GM18951 (cell line): ENCODE data around the gene BTBD19.
A peak's percentile ranks its signal among the peaks of the same experiment; 100 is the strongest.
"Not testable (repeated sequence)": the region's sequence is repeated elsewhere in the genome, so short reads cannot be mapped to it uniquely, and the experiment has no call there.

ENCODE experiments used
- POLR2A ChIP-seq: IDR thresholded peaks from 4 replicates; pipeline ENCODE4 v1.6.1; 2011; ENCODE audit warnings: mild to moderate bottlenecking; ENCODE audit not compliant: insufficient read length, insufficient read depth; ENCODE audit errors: extremely low read depth
- in situ Hi-C: fragments of 300-500 bp; cut with MboI; formaldehyde crosslinking; loops from one replicate; pipeline ENCODE4 v1.12.0; 2022; ENCODE audit warnings: low sequenced_read_pairs, mixed read lengths, inconsistent platforms; ENCODE audit not compliant: unreplicated experiment

BTBD19 gene

GRCh38 chr1:44783697-44784093 is 24.6 kb upstream of the BTBD19 start:
- TF ChIP-seq POLR2A: no peak
- in situ Hi-C loops: no loop called here

DNA sequence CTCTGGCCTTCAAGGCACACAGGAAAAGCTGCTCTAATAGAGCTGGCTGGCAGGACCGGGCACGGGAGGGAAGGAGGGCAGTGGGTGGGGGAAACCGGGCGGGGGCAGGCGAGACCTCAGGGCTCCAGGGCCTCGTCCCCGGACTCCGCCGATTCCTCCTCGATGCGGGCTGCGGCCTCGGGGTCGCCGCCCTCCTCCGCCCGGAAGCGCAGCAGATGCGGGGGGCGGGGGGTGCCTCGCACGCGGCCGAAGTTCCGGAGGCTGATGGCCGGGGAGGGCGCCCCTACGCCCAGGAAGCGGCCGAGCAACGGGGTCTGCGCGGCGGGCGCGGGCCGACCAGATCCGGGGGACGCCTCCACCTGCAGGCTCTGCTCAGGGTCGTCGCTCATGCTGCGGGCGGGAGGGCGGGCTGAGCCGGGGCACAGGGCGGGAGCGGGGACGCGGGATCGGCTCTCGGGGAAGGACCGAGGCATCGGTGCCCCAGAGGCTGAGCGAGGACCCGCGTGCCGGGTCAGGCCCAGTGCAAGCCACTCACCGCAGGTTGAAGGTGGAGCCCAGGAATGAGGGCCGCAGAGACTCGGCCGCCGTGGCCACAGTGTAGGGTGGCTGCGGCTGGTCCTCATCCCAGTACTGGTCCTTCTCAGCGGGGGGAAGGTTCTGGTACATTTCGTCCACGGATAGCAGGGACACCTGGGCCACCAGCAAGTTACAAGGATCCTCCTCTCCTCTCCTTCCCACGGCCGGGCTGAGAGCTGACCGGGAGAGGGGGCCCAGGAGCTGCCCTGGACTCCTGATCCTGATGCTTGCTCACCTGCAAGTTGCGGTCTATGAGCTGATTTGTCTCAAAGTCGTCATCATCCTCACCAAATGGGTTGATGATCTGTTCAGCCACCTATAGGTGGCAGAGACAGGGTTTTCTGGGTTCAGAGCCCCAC is 24.0 kb upstream of the BTBD19 start:
- in situ Hi-C loops: no loop called here
- peak; percentile 53 for TF ChIP-seq POLR2A

GRCh38 chr1:44785029-44785380 is 23.3 kb upstream of the BTBD19 start:
- in situ Hi-C loops: no loop called here
- TF ChIP-seq POLR2A: no peak

DNA sequence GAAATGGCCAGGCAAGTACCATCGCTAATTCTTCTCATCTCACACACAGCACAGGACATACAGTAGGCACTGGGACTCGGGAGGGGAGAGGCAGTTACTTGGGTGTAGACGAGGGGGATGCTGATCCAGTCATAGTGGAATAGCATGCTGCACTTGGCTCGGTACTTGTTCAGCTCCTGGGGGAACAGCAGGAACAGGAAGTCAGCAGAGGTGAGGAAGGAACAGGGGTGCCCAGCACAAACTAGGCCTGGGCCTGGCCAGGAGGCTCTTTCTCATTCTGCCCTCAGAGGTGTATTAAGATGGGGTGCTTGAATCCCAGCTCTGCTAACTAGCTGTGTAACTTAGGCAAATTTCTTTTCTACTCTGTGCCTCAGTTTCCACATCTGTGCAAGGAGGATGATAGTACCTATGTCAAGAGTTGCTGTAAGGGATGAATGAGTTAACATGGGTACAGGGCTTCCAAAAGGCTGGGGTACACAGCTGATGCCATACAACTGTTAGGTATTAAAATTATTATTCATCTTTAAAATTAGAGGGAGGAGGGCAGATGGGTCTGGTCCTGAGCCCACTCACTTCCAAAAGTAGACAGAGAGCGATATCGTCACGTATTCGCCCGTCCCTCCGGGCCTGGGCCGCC is 22.7 kb upstream of the BTBD19 start:
- in situ Hi-C loops: no loop called here
- TF ChIP-seq POLR2A: no peak

DNA sequence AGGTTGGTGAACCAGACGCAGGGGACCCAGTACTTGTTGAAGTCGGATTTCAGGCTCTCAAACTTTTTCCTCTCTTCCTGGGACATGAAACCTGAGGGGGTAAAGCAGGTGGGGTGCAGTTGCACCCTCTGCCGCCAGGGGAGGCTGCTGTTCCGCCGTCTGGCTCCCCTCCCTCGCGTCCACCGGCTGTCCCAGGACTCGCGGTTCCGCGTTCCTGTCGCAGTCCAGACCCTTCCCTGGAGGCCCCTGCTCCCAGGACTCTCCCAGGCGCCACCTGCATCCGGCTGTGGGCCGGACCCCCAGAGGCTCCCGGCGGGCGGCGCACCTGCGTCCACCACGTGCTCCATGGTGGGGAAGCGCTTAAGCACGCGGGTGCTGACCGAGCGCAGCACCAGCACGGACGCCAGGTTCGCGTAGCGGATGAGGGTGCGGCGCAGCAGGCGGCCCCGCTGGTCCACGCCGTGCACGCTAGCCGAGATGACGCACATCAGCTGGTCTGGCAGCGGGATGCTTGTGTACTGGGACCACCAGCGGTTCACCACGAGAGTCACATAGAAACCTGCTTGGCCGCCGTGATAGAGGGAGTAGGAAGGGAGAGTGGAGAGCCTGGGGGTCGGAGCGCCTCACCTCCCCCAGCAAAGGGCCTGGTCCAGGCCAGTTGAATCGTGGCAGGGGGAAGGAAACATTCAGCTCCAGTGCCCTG is 22.0 kb upstream of the BTBD19 start:
- in situ Hi-C loops: no loop called here
- peak; percentile 40 for TF ChIP-seq POLR2A

DNA sequence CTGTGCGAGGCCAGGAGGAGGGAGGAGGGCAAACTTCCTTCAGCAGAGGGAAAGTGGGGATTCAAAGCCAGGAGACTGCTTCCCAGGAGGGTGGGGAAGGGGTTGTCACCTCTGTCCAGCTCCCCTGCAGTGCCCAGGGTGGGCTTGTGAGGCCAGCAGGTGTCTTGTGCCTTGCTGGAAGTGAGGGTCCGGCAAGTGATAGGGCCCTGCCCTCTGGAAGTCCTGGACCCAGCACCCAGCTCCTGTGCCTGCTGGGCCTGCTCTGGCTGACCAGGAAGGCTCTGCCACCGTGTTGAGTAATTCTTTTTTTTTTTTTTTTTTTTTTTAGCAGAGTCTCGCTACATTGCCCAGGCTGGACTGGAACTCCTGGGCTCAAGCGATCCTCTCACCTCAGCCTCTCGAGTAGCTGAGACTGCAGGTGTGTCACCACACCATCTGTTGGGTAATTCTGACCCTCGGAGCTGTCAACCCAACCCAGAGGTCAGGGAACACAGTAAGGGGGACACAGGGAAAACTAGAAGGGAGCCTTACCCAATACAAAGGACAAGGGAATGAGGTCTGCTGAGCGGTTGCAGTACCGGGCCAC is 21.4 kb upstream of the BTBD19 start:
- TF ChIP-seq POLR2A: no peak
- in situ Hi-C loops: no loop called here

DNA sequence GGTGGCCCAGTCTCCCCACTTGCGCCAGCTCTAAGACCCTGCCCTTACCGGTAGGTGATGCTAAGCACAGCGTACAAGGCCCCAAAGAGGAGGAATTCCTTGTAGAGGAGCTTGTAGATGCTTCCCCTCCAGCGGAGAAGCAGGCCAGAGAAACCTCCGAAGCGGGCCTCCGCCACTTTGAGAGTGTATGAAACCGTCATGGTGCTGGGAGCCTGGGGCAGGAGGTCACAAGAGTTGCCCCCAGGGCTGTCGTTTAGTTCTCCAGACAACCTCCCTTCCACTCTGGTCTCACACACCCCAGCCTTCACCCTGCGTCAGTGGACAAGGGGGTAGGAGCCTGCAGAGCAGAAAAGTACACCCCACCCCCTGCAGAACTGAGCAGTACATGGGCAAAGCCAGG is 20.8 kb upstream of the BTBD19 start:
- no peak for TF ChIP-seq POLR2A
- in situ Hi-C loops: no loop called here

DNA sequence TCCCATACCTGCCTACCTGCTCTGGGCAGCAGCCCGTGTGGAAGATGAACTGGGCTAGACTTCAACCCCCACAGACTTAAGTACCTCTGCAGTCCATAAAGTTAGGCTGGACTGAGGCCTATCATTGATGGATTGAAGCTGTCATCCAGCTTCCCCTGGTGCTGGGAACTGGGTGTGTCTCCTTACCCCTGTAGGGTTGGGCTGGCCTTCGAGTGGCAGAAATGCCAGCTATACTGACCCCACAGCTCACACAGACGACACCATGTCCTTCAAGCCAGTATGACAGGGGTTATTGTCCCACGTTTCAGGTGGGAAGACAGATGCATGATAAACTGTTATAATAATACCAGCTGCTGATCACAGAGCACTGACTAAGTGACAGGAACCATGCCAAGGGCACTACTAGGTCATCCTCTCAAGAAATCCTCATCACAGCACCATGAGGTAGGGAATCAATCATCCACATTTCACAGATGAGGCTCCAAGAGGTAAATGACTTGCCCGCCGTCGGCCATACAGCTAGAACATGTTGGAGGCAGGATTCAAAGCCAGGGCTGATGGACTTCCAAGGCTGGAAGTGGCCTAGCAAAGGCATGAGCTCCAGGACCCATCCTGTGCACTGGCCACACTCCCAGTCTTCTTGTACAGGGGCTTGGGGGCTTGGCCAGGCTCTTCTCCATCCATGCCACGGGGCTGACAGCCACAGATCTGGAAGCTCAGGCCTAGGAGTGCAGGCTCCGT is 20.0 kb upstream of the BTBD19 start, which contains the start of gene BEST4:
Gene BEST4 (minus strand): TSS at position 51 of the 741 bp plus-strand sequence. CDS start 465 bp downstream, outside the sequence.
- in situ Hi-C loops: no loop called here
- no peak for TF ChIP-seq POLR2A

- in situ Hi-C loops: no loop called here
- TF ChIP-seq POLR2A: no peak
Measured at GRCh38 chr1:44790968-44791801, 17.1 kb upstream of the BTBD19 start.

GRCh38 chr1:44792736-44793502 is 15.4 kb upstream of the BTBD19 start:
- no peak for TF ChIP-seq POLR2A
- in situ Hi-C loops: no loop called here

GRCh38 chr1:44797886-44798285 is 10.4 kb upstream of the BTBD19 start:
- in situ Hi-C loops: not testable (repeated sequence)
